ENCODE measurements around the gene C20orf96.
"Not testable (repeated sequence)": the region's sequence is repeated elsewhere in the genome, so short reads cannot be mapped to it uniquely, and the experiment has no call there.

C20orf96 gene

DNA sequence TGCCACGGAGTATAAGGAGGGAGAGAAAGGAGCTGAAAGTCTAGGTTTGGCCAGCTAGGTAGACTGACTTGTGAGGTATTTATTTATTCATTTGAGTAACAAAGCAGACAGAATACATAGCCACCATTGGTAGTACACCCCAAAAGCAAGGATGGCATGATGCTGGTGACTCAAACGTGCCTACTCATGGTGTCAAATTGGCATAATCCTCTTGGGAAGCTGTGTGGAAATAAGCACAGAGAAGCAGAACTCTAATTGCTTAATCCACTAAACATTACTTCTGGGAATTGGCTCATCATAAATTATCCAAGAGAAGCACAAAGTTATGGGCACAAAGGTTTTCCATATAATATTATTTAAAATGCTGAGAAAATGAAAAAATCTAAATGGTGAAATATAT, 30.6 kb downstream of the C20orf96 start:
- H3K36me3 Mint-ChIP-seq (ENCODE audit: low read depth): no peaks in the 10 kb centered on the region
- no peaks in the 10 kb centered on the region for H3K9me3 Mint-ChIP-seq
- peaks cover 16% of the 10 kb centered on the region for H3K27me3 Mint-ChIP-seq (ENCODE audit: low read depth, poor library complexity)
- no peak overlapping the region for H3K4me3 Mint-ChIP-seq
- TF ChIP-seq, protein P1, sequence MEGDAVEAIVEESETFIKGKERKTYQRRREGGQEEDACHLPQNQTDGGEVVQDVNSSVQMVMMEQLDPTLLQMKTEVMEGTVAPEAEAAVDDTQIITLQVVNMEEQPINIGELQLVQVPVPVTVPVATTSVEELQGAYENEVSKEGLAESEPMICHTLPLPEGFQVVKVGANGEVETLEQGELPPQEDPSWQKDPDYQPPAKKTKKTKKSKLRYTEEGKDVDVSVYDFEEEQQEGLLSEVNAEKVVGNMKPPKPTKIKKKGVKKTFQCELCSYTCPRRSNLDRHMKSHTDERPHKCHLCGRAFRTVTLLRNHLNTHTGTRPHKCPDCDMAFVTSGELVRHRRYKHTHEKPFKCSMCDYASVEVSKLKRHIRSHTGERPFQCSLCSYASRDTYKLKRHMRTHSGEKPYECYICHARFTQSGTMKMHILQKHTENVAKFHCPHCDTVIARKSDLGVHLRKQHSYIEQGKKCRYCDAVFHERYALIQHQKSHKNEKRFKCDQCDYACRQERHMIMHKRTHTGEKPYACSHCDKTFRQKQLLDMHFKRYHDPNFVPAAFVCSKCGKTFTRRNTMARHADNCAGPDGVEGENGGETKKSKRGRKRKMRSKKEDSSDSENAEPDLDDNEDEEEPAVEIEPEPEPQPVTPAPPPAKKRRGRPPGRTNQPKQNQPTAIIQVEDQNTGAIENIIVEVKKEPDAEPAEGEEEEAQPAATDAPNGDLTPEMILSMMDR (IDR thresholded peaks at IDR 0.05): no peak
- no peak for DNase-seq
- peaks cover 5% of the 10 kb centered on the region for H3K4me1 Mint-ChIP-seq
- H3K27ac Mint-ChIP-seq: no peak overlapping the region

DNA sequence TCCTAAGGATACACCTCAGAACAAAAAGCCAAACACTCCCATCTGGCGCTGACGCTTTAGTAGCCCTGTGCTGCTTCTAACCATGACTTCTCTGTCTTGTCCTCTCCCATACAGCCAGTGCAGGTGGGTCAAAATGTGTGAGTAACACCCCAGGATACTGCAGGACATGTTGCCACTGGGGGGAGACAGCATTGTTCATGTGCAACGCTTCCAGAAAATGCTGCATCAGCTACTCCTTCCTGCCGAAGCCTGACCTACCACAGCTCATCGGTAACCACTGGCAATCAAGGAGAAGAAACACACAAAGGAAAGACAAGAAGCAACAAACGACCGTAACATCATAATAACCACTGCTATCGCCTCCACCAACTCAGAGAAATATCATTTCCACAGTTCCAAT, 31.6 kb downstream of the C20orf96 start:
- peaks cover 16% of the 10 kb centered on the region for H3K27me3 Mint-ChIP-seq (ENCODE audit: low read depth, poor library complexity)
- TF ChIP-seq, protein P1 (IDR thresholded peaks at IDR 0.05): no peak

DNA sequence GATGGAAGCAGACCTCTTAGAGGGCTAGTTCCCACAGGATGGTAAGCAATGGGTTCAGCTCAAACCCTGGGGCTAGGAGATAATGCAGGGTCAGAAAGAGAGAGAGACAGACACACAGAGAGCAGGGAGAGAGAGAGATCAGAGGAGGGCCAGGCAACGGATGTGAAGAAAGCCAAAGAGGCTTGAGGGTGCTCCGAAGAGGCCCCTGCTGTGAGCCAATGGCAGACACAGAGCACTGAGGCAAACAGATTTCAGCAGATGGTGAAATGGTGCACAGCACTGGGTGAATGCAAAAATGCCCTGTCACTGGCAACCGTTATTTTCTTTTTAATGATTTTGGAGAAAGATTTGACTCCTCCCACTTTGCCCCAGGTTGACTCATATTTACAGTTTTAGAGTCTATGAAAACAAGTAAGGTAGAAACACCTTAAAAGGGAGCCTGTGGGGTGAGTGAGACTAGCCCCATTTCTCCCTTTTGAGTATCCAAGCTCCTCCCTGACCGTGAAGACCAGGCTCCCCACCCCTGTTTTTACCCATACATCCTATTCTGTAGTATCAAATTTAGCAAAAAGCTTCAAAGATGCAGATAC, 32.2 kb downstream of the C20orf96 start:
- no peak overlapping the region for H3K27ac Mint-ChIP-seq
- H3K27me3 Mint-ChIP-seq (ENCODE audit: low read depth, poor library complexity): peaks cover 16% of the 10 kb centered on the region
- DNase-seq: no peak
- TF ChIP-seq, protein P1 (IDR thresholded peaks at IDR 0.05): no peak
- H3K9me3 Mint-ChIP-seq: no peaks in the 10 kb centered on the region
- H3K4me1 Mint-ChIP-seq: peaks cover 5% of the 10 kb centered on the region
- no peak overlapping the region for H3K4me3 Mint-ChIP-seq
- H3K36me3 Mint-ChIP-seq (ENCODE audit: low read depth): no peaks in the 10 kb centered on the region

More for the DNA sequence above, 31.6 kb downstream of the C20orf96 start:
- no peak overlapping the region for H3K27ac Mint-ChIP-seq
- no peak for DNase-seq
- H3K4me1 Mint-ChIP-seq: peaks cover 5% of the 10 kb centered on the region
- H3K9me3 Mint-ChIP-seq: no peaks in the 10 kb centered on the region
- no peak overlapping the region for H3K4me3 Mint-ChIP-seq
- no peaks in the 10 kb centered on the region for H3K36me3 Mint-ChIP-seq (ENCODE audit: low read depth)

DNA sequence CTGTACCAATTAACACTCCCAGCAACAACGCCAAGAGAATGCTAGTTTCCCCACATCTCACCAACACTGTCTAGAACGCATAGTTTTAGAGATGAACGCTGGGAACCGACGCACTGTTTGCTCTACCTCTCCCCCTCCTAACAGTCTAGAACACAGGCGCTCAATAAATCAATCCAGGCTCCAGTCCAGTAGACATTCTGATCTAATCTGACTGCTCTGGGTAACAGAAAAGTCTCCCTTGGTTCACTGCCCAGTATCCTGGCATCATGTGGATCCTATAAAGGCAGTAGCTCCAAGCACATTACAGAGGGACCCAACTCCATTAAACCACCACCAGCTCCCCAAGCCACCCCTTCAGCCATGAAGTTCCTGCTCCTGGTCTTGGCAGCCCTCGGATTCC, 33.1 kb downstream of the C20orf96 start, which contains the start of gene DEFB132:
Gene DEFB132 (plus strand): TSS at position 306 of the 400 bp plus-strand sequence. CDS start 55 bp downstream, at position 361.
- Mint-ChIP-seq H3K4me1 (peaks cover 5% of the 10 kb centered on the region), H3K36me3 (ENCODE audit: low read depth) (no peaks in the 10 kb centered on the region), H3K4me3 (no peak within 1 kb of the TSS), H3K27ac (no peak within 1 kb of the TSS), H3K9me3 (no peaks in the 10 kb centered on the region), H3K27me3 (ENCODE audit: low read depth, poor library complexity) (peaks cover 16% of the 10 kb centered on the region)
- DNase-seq: no peak
- TF ChIP-seq, protein P1 (IDR thresholded peaks at IDR 0.05): no peak

DNA sequence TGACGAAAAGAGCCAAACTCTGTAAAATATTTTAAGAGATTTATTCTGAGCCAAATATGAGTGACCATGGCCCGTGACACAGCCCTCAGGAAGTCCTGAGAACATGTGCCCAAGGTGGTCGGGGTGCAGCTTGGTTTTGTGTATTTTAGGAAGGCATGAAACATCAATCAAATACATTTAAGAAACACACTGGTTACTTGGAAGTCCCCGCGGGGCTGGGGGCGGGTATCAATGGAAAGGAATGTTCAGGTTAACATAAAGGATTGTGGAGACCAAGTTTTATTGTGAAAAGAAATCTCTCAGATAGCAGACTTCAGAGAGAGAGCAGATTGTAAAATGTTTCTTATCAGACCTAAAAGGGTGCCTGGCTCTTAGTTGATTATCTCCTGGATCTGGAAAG, 37.1 kb downstream of the C20orf96 start:
- H3K27ac Mint-ChIP-seq; DNase-seq; H3K4me3 Mint-ChIP-seq; H3K36me3 Mint-ChIP-seq (ENCODE audit: low read depth); H3K9me3 Mint-ChIP-seq; H3K4me1 Mint-ChIP-seq: not testable (repeated sequence)
- H3K27me3 Mint-ChIP-seq (ENCODE audit: low read depth, poor library complexity): peaks cover 10% of the 10 kb centered on the region

DNA sequence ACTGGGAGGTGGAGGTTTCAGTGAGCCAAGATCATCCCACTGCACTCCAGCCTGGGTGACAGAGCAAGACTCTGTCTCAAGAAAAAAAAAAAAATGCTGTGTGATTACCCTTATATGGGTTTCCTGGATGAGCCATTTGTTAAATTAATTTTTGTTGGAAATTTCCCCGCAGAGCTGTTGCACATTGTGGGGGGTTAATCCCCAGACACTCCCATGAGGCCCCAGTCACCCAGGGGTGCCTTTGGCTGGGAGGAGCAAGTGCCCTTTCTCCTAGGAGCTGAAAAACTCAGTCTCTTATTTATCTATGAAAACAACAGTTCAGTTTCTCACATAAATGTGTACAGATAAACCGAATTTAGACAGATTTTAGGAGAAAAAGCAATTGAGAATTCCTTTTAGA, 37.7 kb downstream of the C20orf96 start:
- Mint-ChIP-seq H3K9me3 (peaks cover 7% of the 10 kb centered on the region), H3K27me3 (ENCODE audit: low read depth, poor library complexity) (peaks cover 9% of the 10 kb centered on the region), H3K36me3 (ENCODE audit: low read depth) (no peaks in the 10 kb centered on the region), H3K4me1 (peaks cover 5% of the 10 kb centered on the region), H3K27ac (no peak overlapping the region), H3K4me3 (no peak overlapping the region)
- TF ChIP-seq, protein P1 (IDR thresholded peaks at IDR 0.05): no peak
- DNase-seq: no peak
